Mesendoderm (in vitro differentiated cells): Measurements from ENCODE around the gene BCAR3.

Source experiments
- DNase-seq: peaks from one replicate; pipeline ENCODE4 v3.0.0; 2013
- H2AK5ac ChIP-seq: 2 replicates; pipeline ENCODE4 v1.6.1; 2013; ENCODE audit warnings: low read length, inconsistent platforms
- H2BK120ac ChIP-seq: 2 replicates; pipeline ENCODE4 v1.6.1; 2013; ENCODE audit warnings: low read depth, mild to moderate bottlenecking, low read length, moderate library complexity, mixed read lengths
- H2BK15ac ChIP-seq: replicated peaks from 2 replicates; pipeline ENCODE4 v1.6.1; 2013; ENCODE audit warnings: low read depth, mild to moderate bottlenecking, moderate library complexity
- H2BK5ac ChIP-seq: 2 replicates; pipeline ENCODE4 v1.6.1; 2013; ENCODE audit warnings: low read length, inconsistent platforms
- H3K18ac ChIP-seq: 2 replicates; pipeline ENCODE4 v1.6.1; 2013; ENCODE audit warnings: mild to moderate bottlenecking, low read length, mixed read lengths
- H3K23ac ChIP-seq: one replicate; pipeline ENCODE4 v1.6.1; 2013; ENCODE audit warnings: low read length
- H3K27ac ChIP-seq: 2 replicates; pipeline ENCODE4 v1.5.1; 2013; ENCODE audit warnings: low read depth, mild to moderate bottlenecking, inconsistent platforms, low read length, moderate library complexity
- H3K27me3 ChIP-seq: 2 replicates; pipeline ENCODE4 v1.6.1; 2013; ENCODE audit warnings: low read length, control low read depth, mild to moderate bottlenecking, inconsistent platforms; ENCODE audit not compliant: insufficient read depth, poor library complexity
- H3K36me3 ChIP-seq: 2 replicates; pipeline ENCODE4 v1.6.1; 2013; ENCODE audit warnings: low read length, inconsistent platforms; ENCODE audit not compliant: control insufficient read depth, insufficient read depth
- H3K4ac ChIP-seq: one replicate; pipeline ENCODE4 v1.6.1; 2013; ENCODE audit warnings: low read depth, mild to moderate bottlenecking, low read length, moderate library complexity
- H3K4me1 ChIP-seq: 2 replicates; pipeline ENCODE4 v1.6.1; 2013; ENCODE audit warnings: low read depth, low read length, inconsistent platforms; ENCODE audit not compliant: control insufficient read depth
- H3K4me2 ChIP-seq: 2 replicates; pipeline ENCODE4 v1.6.1; 2013; ENCODE audit warnings: low read length
- H3K4me3 ChIP-seq: 2 replicates; pipeline ENCODE4 v1.5.1; 2013; ENCODE audit warnings: mild to moderate bottlenecking, low read length
- H3K56ac ChIP-seq: one replicate; pipeline ENCODE4 v1.6.1; 2013; ENCODE audit warnings: low read length
- H3K79me1 ChIP-seq: 2 replicates; pipeline ENCODE4 v1.6.1; 2013; ENCODE audit warnings: low read length, inconsistent platforms
- H3K79me2 ChIP-seq: 2 replicates; pipeline ENCODE4 v1.6.1; 2013; ENCODE audit warnings: mild to moderate bottlenecking, low read length; ENCODE audit not compliant: control insufficient read depth, insufficient read depth
- H3K9ac ChIP-seq: 2 replicates; pipeline ENCODE4 v1.6.1; 2013; ENCODE audit warnings: low read length, inconsistent platforms
- H4K5ac ChIP-seq: one replicate; pipeline ENCODE4 v1.6.1; 2013; ENCODE audit warnings: low read length
- H4K8ac ChIP-seq: one replicate; pipeline ENCODE4 v1.6.1; 2013; ENCODE audit warnings: low read depth, mild to moderate bottlenecking, control low read depth, low read length, moderate library complexity
- WGBS: extraction: QIAGEN DNeasy Blood & Tissue Kit; methylation state at CpG from one replicate; pipeline ENCODE4 v1.1.7; 2013; ENCODE audit warnings: low lambda C conversion rate, missing lambda C conversion rate; ENCODE audit not compliant: insufficient coverage; ENCODE audit errors: extremely low coverage; 5-methylcytosine and 5-hydroxymethylcytosine counted together

BCAR3 gene

DNA sequence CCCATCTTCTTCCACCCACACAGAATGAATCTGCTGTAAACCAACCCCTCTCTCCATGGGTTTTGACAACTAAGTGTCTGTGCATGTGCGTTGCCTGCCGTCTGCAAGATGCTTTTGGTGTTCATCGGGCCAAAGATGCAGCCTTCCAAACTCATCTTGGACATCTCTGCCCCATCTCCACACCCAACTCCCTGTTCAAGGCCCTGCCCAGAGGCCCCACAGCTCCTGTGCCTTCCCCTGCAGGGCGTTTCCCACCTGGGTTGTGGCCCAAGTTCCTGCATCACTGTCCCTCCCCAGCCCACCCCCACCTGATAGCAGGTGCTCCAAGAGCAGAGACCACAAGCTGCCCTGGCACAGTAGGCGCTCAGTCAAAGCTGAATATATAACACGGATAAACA is 103.2 kb downstream of the BCAR3 start:
- Histone ChIP-seq H2BK120ac (no peak overlapping the region), H2BK15ac (no peak overlapping the region), H4K5ac (no peak overlapping the region), H3K4ac (no peak overlapping the region), H3K4me3 (no peak overlapping the region), H3K79me2 (no peaks in the 10 kb centered on the region), H3K79me1 (peaks cover 7% of the 10 kb centered on the region), H2AK5ac (no peak overlapping the region), H2BK5ac (no peak overlapping the region), H3K27me3 (no peaks in the 10 kb centered on the region), H3K23ac (no peak overlapping the region), H3K36me3 (peaks cover 34% of the 10 kb centered on the region), H4K8ac (no peak overlapping the region), H3K9ac (no peak overlapping the region), H3K27ac (no peak overlapping the region), H3K4me1 (no peaks in the 10 kb centered on the region), H3K4me2 (no peak overlapping the region), H3K18ac (no peak overlapping the region), H3K56ac (no peak overlapping the region)
- WGBS, result no CpG with 5 or more reads among the region's 6 CpGs
- no peak for DNase-seq

- no peaks in the 10 kb centered on the region for H3K79me2 ChIP-seq
- no peak overlapping the region for H3K4me2 ChIP-seq
- no peak for DNase-seq
- H3K4me3 ChIP-seq, result no peak overlapping the region
- no peak overlapping the region for H2BK120ac ChIP-seq
- H3K36me3 ChIP-seq, result peaks cover 30% of the 10 kb centered on the region
- H2BK5ac ChIP-seq, result no peak overlapping the region
- H3K9ac ChIP-seq, result no peak overlapping the region
- H3K18ac ChIP-seq, result no peak overlapping the region
- H3K56ac ChIP-seq, result no peak overlapping the region
- no peak overlapping the region for H2AK5ac ChIP-seq
- no peaks in the 10 kb centered on the region for H3K27me3 ChIP-seq
- H3K4ac ChIP-seq, result no peak overlapping the region
- no peak overlapping the region for H2BK15ac ChIP-seq
- H3K23ac ChIP-seq, result no peak overlapping the region
- H4K8ac ChIP-seq, result no peak overlapping the region
- no peaks in the 10 kb centered on the region for H3K4me1 ChIP-seq
- H4K5ac ChIP-seq, result no peak overlapping the region
- WGBS, result no CpG with 5 or more reads among the region's 18 CpGs
- H3K27ac ChIP-seq, result no peak overlapping the region
- peaks cover 7% of the 10 kb centered on the region for H3K79me1 ChIP-seq
Measured at GRCh38 chr1:93577536-93578432, 103.9 kb downstream of the BCAR3 start.

GRCh38 chr1:93576746-93577145 is 104.9 kb downstream of the BCAR3 start:
- H3K4me2 ChIP-seq, result no peak overlapping the region
- H2BK5ac ChIP-seq, result no peak overlapping the region
- H3K79me2 ChIP-seq, result no peaks in the 10 kb centered on the region
- H3K4me1 ChIP-seq, result no peaks in the 10 kb centered on the region
- no peak overlapping the region for H4K8ac ChIP-seq
- no peaks in the 10 kb centered on the region for H3K27me3 ChIP-seq
- H2BK120ac ChIP-seq, result no peak overlapping the region
- no peak overlapping the region for H3K4ac ChIP-seq
- H2BK15ac ChIP-seq, result no peak overlapping the region
- no peak for DNase-seq
- H3K4me3 ChIP-seq, result no peak overlapping the region
- no peak overlapping the region for H3K56ac ChIP-seq
- H3K79me1 ChIP-seq, result peaks cover 7% of the 10 kb centered on the region
- peaks cover 27% of the 10 kb centered on the region for H3K36me3 ChIP-seq
- WGBS, result no CpG with 5 or more reads among the region's 2 CpGs
- H4K5ac ChIP-seq, result no peak overlapping the region
- H3K18ac ChIP-seq, result no peak overlapping the region
- no peak overlapping the region for H3K27ac ChIP-seq
- no peak overlapping the region for H3K9ac ChIP-seq
- no peak overlapping the region for H2AK5ac ChIP-seq
- H3K23ac ChIP-seq, result no peak overlapping the region

GRCh38 chr1:93576346-93576745 is 105.3 kb downstream of the BCAR3 start:
- no CpG with 5 or more reads among the region's 9 CpGs for WGBS
- Histone ChIP-seq H3K56ac (no peak overlapping the region), H2BK15ac (no peak overlapping the region), H3K4ac (no peak overlapping the region), H2BK120ac (no peak overlapping the region), H2BK5ac (no peak overlapping the region), H3K36me3 (peaks cover 27% of the 10 kb centered on the region), H4K5ac (no peak overlapping the region), H3K4me3 (no peak overlapping the region), H3K27me3 (no peaks in the 10 kb centered on the region), H3K4me2 (no peak overlapping the region), H2AK5ac (no peak overlapping the region), H3K9ac (no peak overlapping the region), H4K8ac (no peak overlapping the region), H3K18ac (no peak overlapping the region), H3K27ac (no peak overlapping the region), H3K79me2 (no peaks in the 10 kb centered on the region), H3K79me1 (peaks cover 7% of the 10 kb centered on the region), H3K4me1 (no peaks in the 10 kb centered on the region), H3K23ac (no peak overlapping the region)
- no peak for DNase-seq

DNA sequence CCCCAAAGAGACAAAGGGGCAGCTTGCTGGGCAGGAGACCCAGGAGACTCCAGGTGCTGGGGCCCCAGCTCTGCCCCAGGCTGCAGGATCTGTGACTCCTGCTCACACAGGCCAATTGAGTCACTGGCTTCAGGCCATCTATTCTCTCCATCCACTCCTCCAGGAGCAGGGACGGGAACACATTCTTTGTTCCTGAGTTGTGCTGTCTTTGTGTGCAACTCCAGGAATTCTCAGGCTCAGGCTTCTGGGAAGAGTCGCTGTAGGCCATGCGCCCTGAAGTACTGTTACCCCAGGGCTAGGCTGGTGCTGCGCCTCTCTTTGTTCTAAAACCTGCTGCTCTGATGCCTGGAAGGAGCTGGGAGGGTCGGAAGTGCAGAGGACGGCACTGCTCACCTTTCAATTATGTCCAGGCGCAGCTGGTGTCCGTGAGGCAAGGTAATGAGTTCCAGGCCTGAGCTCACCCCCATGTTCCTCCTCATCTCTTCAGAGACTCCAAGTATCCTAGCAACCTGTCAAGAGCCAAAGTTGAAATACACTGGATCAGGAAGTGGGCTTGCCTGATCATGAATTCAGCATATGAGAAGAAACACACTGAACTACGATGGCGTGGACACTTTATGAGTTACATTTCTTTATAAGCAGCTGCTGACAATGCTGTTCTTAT is 105.9 kb downstream of the BCAR3 start:
- DNase-seq, result peak; percentile 52
- peaks cover 7% of the 10 kb centered on the region for H3K79me1 ChIP-seq
- H2BK120ac ChIP-seq, result no peak overlapping the region
- H3K4me3 ChIP-seq, result no peak overlapping the region
- H4K5ac ChIP-seq, result no peak overlapping the region
- H3K56ac ChIP-seq, result no peak overlapping the region
- no peak overlapping the region for H3K18ac ChIP-seq
- no peak overlapping the region for H2BK15ac ChIP-seq
- H3K9ac ChIP-seq, result no peak overlapping the region
- H3K27me3 ChIP-seq, result no peaks in the 10 kb centered on the region
- H4K8ac ChIP-seq, result no peak overlapping the region
- peaks cover 25% of the 10 kb centered on the region for H3K36me3 ChIP-seq
- H2BK5ac ChIP-seq, result no peak overlapping the region
- H3K4me1 ChIP-seq, result no peaks in the 10 kb centered on the region
- H3K4ac ChIP-seq, result no peak overlapping the region
- H2AK5ac ChIP-seq, result no peak overlapping the region
- H3K23ac ChIP-seq, result no peak overlapping the region
- no peaks in the 10 kb centered on the region for H3K79me2 ChIP-seq
- no peak overlapping the region for H3K27ac ChIP-seq
- WGBS, result no CpG with 5 or more reads among the region's 10 CpGs
- no peak overlapping the region for H3K4me2 ChIP-seq
